Measurements from ENCODE around the gene ADGRG2. TPM values are rescaled to one million over a fixed set of nuclear protein-coding genes. Genes with fewer than 3 reads are reported as not detected.

The ADGRG2 gene
- total RNA-seq, 2 donors from 2014 or later = 5.9 to 9.4 TPM

GRCh38 chrX:19086102-19086772, 36.0 kb downstream of the ADGRG2 start:
- H3K9ac ChIP-seq (ENCODE audit: extremely low read depth, low read length, poor library complexity, severe bottlenecking) = no peak overlapping the region
- Mint-ChIP-seq H3K4me1 (no peaks in the 10 kb centered on the region), H3K27ac (no peak overlapping the region), H3K36me3 (ENCODE audit: low read depth) (peaks cover 7% of the 10 kb centered on the region), H3K9me3 (peaks cover 73% of the 10 kb centered on the region), H3K4me3 (no peak overlapping the region), H3K27me3 (ENCODE audit: insufficient read depth) (no peaks in the 10 kb centered on the region)
- H3K4me1 ChIP-seq (ENCODE audit: control insufficient read depth, insufficient read depth, low read length) = no peaks in the 10 kb centered on the region
- no peak overlapping the region for H3K4me3 ChIP-seq (ENCODE audit: low read length)
- 99% methylated on average over 7 of the region's 8 CpGs; no CpG with 5 or more reads in 1 of the 2 experiments for WGBS, 2 experiments (ENCODE audit: insufficient coverage in 1 of 2, insufficient read length in 1 of 2)
- H3K27me3 ChIP-seq (ENCODE audit: control insufficient read depth, insufficient read depth, low read length, poor library complexity, severe bottlenecking) = no peaks in the 10 kb centered on the region
- H3K27ac ChIP-seq (ENCODE audit: low read depth, low read length) = no peak overlapping the region
- H3K36me3 ChIP-seq (ENCODE audit: control insufficient read depth, insufficient read depth, low read length) = no peaks in the 10 kb centered on the region
- TF ChIP-seq CTCF (conservative IDR thresholded peaks at IDR 0.05) = no peak
- DNase-seq = no peak
- peaks cover 16% of the 10 kb centered on the region for H3K9me3 ChIP-seq (ENCODE audit: control insufficient read depth, low read length)

DNA sequence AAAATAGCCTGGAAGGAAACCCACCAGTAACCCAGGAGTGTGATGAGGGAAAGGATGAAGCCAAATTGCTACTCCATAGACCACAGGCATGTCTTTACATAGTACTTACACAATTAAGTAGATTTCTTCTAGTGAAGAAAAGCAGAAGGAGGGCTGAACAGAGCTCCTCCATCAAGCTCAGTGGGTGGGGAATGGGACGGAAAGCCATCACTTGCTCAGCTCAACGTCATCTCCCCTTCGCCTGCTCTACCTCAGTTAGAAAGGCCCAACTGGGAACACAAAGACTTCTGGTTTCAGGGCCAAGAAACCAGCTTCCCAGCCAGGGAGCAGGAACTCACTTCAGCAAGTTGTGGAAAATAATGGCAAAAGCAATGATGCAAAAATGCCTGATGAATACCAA, 36.6 kb downstream of the ADGRG2 start:
- H3K27me3 Mint-ChIP-seq (ENCODE audit: insufficient read depth) = no peaks in the 10 kb centered on the region
- Histone ChIP-seq H3K27me3 (ENCODE audit: control insufficient read depth, insufficient read depth, low read length, poor library complexity, severe bottlenecking) (no peaks in the 10 kb centered on the region), H3K9me3 (ENCODE audit: control insufficient read depth, low read length) (peaks cover 10% of the 10 kb centered on the region), H3K4me3 (ENCODE audit: low read length) (no peak overlapping the region), H3K4me1 (ENCODE audit: control insufficient read depth, insufficient read depth, low read length) (no peaks in the 10 kb centered on the region), H3K27ac (ENCODE audit: low read depth, low read length) (no peak overlapping the region), H3K36me3 (ENCODE audit: control insufficient read depth, insufficient read depth, low read length) (no peaks in the 10 kb centered on the region), H3K9ac (ENCODE audit: extremely low read depth, low read length, poor library complexity, severe bottlenecking) (no peak overlapping the region)
- no peak for TF ChIP-seq CTCF (conservative IDR thresholded peaks at IDR 0.05)
- peaks cover 2% of the 10 kb centered on the region for H3K36me3 Mint-ChIP-seq (ENCODE audit: low read depth)
- H3K4me3 Mint-ChIP-seq = no peak overlapping the region
- peaks cover 73% of the 10 kb centered on the region for H3K9me3 Mint-ChIP-seq
- H3K27ac Mint-ChIP-seq = no peak overlapping the region
- WGBS, 2 experiments (ENCODE audit: insufficient coverage in 1 of 2, insufficient read length in 1 of 2) = 100% methylated on average over 1 to 3 of the region's 3 CpGs
- DNase-seq = no peak
- H3K4me1 Mint-ChIP-seq = no peaks in the 10 kb centered on the region

- no peaks in the 10 kb centered on the region for H3K4me1 ChIP-seq (ENCODE audit: control insufficient read depth, insufficient read depth, low read length)
- Mint-ChIP-seq H3K4me3 (no peak overlapping the region), H3K27me3 (ENCODE audit: insufficient read depth) (no peaks in the 10 kb centered on the region), H3K4me1 (no peaks in the 10 kb centered on the region), H3K36me3 (ENCODE audit: low read depth) (peaks cover 6% of the 10 kb centered on the region), H3K27ac (no peak overlapping the region), H3K9me3 (peaks cover 48% of the 10 kb centered on the region)
- H3K27ac ChIP-seq (ENCODE audit: low read depth, low read length) = no peak overlapping the region
- H3K36me3 ChIP-seq (ENCODE audit: control insufficient read depth, insufficient read depth, low read length) = no peaks in the 10 kb centered on the region
- H3K27me3 ChIP-seq (ENCODE audit: control insufficient read depth, insufficient read depth, low read length, poor library complexity, severe bottlenecking) = no peaks in the 10 kb centered on the region
- H3K4me3 ChIP-seq (ENCODE audit: low read length) = no peak overlapping the region
- H3K9me3 ChIP-seq (ENCODE audit: control insufficient read depth, low read length) = no peaks in the 10 kb centered on the region
- no peak overlapping the region for H3K9ac ChIP-seq (ENCODE audit: extremely low read depth, low read length, poor library complexity, severe bottlenecking)
- no peak for DNase-seq
- no peak for TF ChIP-seq CTCF (conservative IDR thresholded peaks at IDR 0.05)
Observed at GRCh38 chrX:19075754-19076153, 46.5 kb downstream of the ADGRG2 start.

All from endodermal cell (in vitro differentiated cells).